PC-9 (cell line): ENCODE results near the gene RAB33B. TPM values are rescaled to one million over a fixed set of nuclear protein-coding genes. Genes with fewer than 3 reads are reported as not detected.

Experiments
- BruUV-seq: library from RNA; stranded (reverse); fragments of 400-500 nt; replicated peaks from 2 replicates; lab custom pipeline; 2021; lab: Mats Ljungman, UMichigan
- CTCF ChIA-PET: fragments of 300-600 bp; sonication (Branson Sonifier 250); formaldehyde crosslinking; loops from one replicate; lab custom pipeline; 2022; ENCODE audit warnings: antibody characterized with exemption; lab: Charles Lee
- POLR2A ChIA-PET: fragments of 300-600 bp; sonication (Branson Sonifier 250); formaldehyde crosslinking; loops from one replicate; lab custom pipeline; 2022; ENCODE audit warnings: antibody characterized with exemption; ENCODE audit not compliant: unreplicated experiment; lab: Charles Lee
- DNase-seq, 2 experiments: peaks; one replicate each; pipeline versions ENCODE4 v3.0.0 to v3.0.0-alpha.2; 2015 to 2022; ENCODE audit warnings: mixed read lengths in 1 of 2
- H2AFZ ChIP-seq: fragments of 200-600 bp; sonication (generic); 2 replicates; pipeline ENCODE4 v1.8.1; 2017; ENCODE audit warnings: antibody characterized with exemption
- H3F3A ChIP-seq: fragments of 200-600 bp; sonication (generic); 2 replicates; pipeline ENCODE4 v1.8.1; 2017; ENCODE audit warnings: antibody characterized with exemption, mild to moderate bottlenecking, low read depth; ENCODE audit not compliant: insufficient read depth
- H3K27ac ChIP-seq: fragments of 200-600 bp; sonication (generic); 2 replicates; pipeline ENCODE4 v1.6.1; 2016; ENCODE audit warnings: mixed run types
- H3K27me3 ChIP-seq: fragments of 200-600 bp; sonication (generic); 2 replicates; pipeline ENCODE4 v1.6.1; 2016; ENCODE audit warnings: low read depth, mixed run types; ENCODE audit not compliant: insufficient read depth
- H3K36me3 ChIP-seq: fragments of 200-600 bp; sonication (generic); 2 replicates; pipeline ENCODE4 v1.6.1; 2016; ENCODE audit warnings: low read depth, mixed run types
- H3K4me1 ChIP-seq: fragments of 200-600 bp; sonication (generic); replicated peaks from 2 replicates; pipeline ENCODE4 v1.6.1; 2016; ENCODE audit warnings: mixed run types; ENCODE audit not compliant: insufficient read depth
- H3K4me2 ChIP-seq: fragments of 200-600 bp; sonication (generic); 2 replicates; pipeline ENCODE4 v1.6.1; 2017; ENCODE audit warnings: mixed run types
- H3K4me3 ChIP-seq: fragments of 200-600 bp; sonication (generic); 2 replicates; pipeline ENCODE4 v1.6.1; 2016; ENCODE audit warnings: mixed run types
- H3K79me2 ChIP-seq: fragments of 200-600 bp; sonication (generic); 2 replicates; pipeline ENCODE4 v1.6.1; 2017; ENCODE audit warnings: low read depth, mixed run types
- H3K9me2 ChIP-seq: fragments of 200-600 bp; sonication (generic); 2 replicates; pipeline ENCODE4 v1.8.1; 2017; ENCODE audit warnings: mild to moderate bottlenecking; ENCODE audit not compliant: insufficient read depth
- H3K9me3 ChIP-seq: fragments of 200-600 bp; sonication (generic); 2 replicates; pipeline ENCODE4 v1.8.1; 2016; ENCODE audit warnings: low read depth; ENCODE audit not compliant: insufficient read depth
- H4K20me1 ChIP-seq: fragments of 200-600 bp; sonication (generic); 2 replicates; pipeline ENCODE4 v1.8.1; 2017; ENCODE audit not compliant: insufficient read depth
- EZH2 ChIP-seq: fragments of 200-600 bp; sonication (generic); IDR thresholded peaks from 2 replicates; pipeline ENCODE4 v1.8.0; 2017; ENCODE audit warnings: antibody characterized with exemption, low read depth
- intact Hi-C: fragments of 100-400 bp; cut with micrococcal nuclease; formaldehyde crosslinking; loops from one replicate; pipeline ENCODE4 v1.10.0; 2022; ENCODE audit not compliant: unreplicated experiment
- total RNA-seq: library from RNA; stranded (reverse); gene quantifications from 2 replicates; pipeline ENCODE4 v1.2.3, GENCODE V29; 2021
- TF ChIP-seq, protein P1 (sequence below): fragments of 200-600 bp; sonication (generic); conservative IDR thresholded peaks from 2 replicates; pipeline ENCODE4 v1.6.1; 2017; ENCODE audit warnings: mixed run types, antibody characterized with exemption, mild to moderate bottlenecking, moderate library complexity

Gene RAB33B
- total RNA-seq, 1 experiment from 2014 or later = 7.7 TPM

DNA sequence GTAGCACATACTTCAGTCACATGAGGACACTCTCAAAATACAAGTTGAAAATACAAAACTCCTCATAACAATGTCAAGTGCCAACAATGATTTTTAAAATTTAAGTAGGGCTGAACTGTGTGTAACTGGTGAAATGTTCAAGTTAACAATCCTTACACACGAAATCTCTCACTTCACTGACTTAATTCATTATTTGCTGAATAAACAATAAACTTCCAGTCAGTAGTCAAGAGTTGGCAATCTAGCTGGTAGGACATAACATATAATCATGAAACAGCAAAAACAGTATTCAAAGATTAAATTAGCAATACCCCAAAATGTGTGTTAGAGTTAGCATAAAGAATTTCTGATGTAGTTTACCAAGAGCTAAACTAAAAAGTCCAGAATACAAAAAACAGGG is 1.9 kb upstream of the RAB33B start:
- POLR2A ChIA-PET = no interaction called here
- Histone ChIP-seq H3K9me3 (no peaks in the 10 kb centered on the region), H4K20me1 (no peaks in the 10 kb centered on the region), H2AFZ (no peak overlapping the region), H3K27ac (peak overlapping the region; percentile 79), H3K27me3 (no peaks in the 10 kb centered on the region), H3K36me3 (no peaks in the 10 kb centered on the region), H3K79me2 (peaks cover 51% of the 10 kb centered on the region), H3K4me2 (peak overlapping the region; percentile 98), H3K9me2 (no peaks in the 10 kb centered on the region), H3K4me3 (peak overlapping the region; percentile 90), H3K4me1 (peaks cover 29% of the 10 kb centered on the region), H3F3A (peaks cover 13% of the 10 kb centered on the region)
- DNase-seq = no peak
- no peak for TF ChIP-seq EZH2
- TF ChIP-seq, protein P1, sequence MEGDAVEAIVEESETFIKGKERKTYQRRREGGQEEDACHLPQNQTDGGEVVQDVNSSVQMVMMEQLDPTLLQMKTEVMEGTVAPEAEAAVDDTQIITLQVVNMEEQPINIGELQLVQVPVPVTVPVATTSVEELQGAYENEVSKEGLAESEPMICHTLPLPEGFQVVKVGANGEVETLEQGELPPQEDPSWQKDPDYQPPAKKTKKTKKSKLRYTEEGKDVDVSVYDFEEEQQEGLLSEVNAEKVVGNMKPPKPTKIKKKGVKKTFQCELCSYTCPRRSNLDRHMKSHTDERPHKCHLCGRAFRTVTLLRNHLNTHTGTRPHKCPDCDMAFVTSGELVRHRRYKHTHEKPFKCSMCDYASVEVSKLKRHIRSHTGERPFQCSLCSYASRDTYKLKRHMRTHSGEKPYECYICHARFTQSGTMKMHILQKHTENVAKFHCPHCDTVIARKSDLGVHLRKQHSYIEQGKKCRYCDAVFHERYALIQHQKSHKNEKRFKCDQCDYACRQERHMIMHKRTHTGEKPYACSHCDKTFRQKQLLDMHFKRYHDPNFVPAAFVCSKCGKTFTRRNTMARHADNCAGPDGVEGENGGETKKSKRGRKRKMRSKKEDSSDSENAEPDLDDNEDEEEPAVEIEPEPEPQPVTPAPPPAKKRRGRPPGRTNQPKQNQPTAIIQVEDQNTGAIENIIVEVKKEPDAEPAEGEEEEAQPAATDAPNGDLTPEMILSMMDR = no peak
- BruUV-seq = no TSS peak
- intact Hi-C loops = loop anchor here (2.0 to 5.0 kb wide), 4 partner anchors 157 to 920 kb away; partner anchors contain the start of genes ELF2 and SCOC
- CTCF ChIA-PET = no interaction called here

DNA sequence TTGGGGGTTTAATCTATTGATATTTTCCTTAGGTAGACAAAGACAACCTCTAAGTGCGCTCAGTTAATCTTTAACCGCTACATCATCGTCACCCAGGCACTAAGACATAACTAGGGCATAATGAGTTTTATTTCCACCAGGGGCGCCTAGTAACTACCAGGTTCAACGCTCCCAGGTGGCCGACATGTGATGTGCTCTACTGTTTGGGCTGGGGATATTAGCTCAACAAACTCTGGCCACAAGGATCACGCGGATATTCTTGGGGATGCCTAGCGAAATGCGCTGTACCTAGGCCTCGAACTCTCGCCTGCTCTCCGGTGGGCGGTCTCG is 915 bp upstream of the RAB33B start:
- peak overlapping the region; percentile 98 for H3K4me2 ChIP-seq
- intact Hi-C loops = loop anchor here (1.0 to 5.0 kb wide), 5 partner anchors 102 to 919 kb away; partner anchors contain the start of genes ELF2 and SCOC
- H3K9me2 ChIP-seq = no peaks in the 10 kb centered on the region
- BruUV-seq = no TSS peak
- peak overlapping the region; percentile 90 for H3K4me3 ChIP-seq
- CTCF ChIA-PET = no interaction called here
- TF ChIP-seq, protein P1 = peak; percentile 48; the same call in 1 of the 2 replicates
- TF ChIP-seq EZH2 = no peak
- no peaks in the 10 kb centered on the region for H3K36me3 ChIP-seq
- H3K27ac ChIP-seq = peak overlapping the region; percentile 79
- no peaks in the 10 kb centered on the region for H4K20me1 ChIP-seq
- peaks cover 13% of the 10 kb centered on the region for H3F3A ChIP-seq
- peaks cover 35% of the 10 kb centered on the region for H3K4me1 ChIP-seq
- POLR2A ChIA-PET = interaction anchor here (0.6 to 0.9 kb wide), 5 partner anchors 116 to 501 kb away, joined by 3 to 12 read pairs (median 5); no protein-coding TSS in a partner anchor
- H2AFZ ChIP-seq = peak overlapping the region; percentile 85
- no peaks in the 10 kb centered on the region for H3K27me3 ChIP-seq
- peak in 1 of 2 experiments; percentile 52 for DNase-seq
- peaks cover 61% of the 10 kb centered on the region for H3K79me2 ChIP-seq
- H3K9me3 ChIP-seq = no peaks in the 10 kb centered on the region

DNA sequence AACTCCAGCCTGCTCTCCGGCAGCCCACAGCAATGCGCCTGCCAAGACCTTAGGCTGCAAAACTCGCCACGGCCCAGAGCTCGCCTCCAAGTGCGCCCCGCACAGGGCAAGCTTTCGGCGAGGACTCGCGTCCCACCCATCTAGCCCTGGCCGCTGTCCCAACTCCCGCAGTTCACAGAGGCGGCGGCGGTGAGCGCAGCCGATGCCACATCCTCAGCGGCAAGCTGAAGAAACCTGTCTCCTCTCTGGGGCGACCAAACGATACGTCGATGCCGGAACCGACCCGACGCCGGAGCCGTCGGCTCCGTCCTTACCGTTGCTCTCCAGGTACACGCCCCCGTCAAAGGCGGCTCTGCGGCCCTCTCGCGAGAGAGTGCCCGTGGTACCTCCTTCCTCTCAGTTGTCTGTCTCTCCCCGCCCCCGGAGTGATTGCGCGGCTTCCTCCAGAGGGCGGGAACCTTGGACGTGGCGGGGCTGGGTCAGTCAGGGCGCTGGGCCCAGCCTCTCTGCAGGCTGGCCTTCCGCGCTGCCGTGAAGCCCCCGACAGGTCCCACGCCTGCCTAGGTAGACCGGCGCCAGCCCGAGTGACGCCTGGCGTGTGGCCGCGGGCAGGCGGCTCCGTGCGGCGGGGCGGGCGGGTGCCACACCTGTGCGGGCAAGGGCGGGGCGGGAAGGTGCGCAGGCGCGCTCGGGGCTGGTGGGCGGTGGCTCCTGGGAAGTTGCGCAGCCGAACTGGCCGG is 380 bp upstream of the RAB33B start:
- Histone ChIP-seq H3K27me3 (no peaks in the 10 kb centered on the region), H4K20me1 (no peaks in the 10 kb centered on the region), H3K36me3 (no peaks in the 10 kb centered on the region), H3K9me2 (no peaks in the 10 kb centered on the region), H3K4me3 (peak overlapping the region; percentile 90), H3K79me2 (peaks cover 66% of the 10 kb centered on the region), H3K9me3 (no peaks in the 10 kb centered on the region), H3K27ac (peak overlapping the region; percentile 79), H2AFZ (peak overlapping the region; percentile 85), H3K4me2 (peak overlapping the region; percentile 98), H3F3A (peaks cover 13% of the 10 kb centered on the region), H3K4me1 (peaks cover 38% of the 10 kb centered on the region)
- TF ChIP-seq, protein P1 = peak; percentile 16; the same call in 1 of the 2 replicates
- no peak for TF ChIP-seq EZH2
- DNase-seq = peak; percentile 86 to 96
- POLR2A ChIA-PET = interaction anchor here (0.6 to 0.9 kb wide), 6 partner anchors 99 to 502 kb away, joined by 3 to 12 read pairs (median 6); no protein-coding TSS in a partner anchor
- no TSS peak for BruUV-seq
- intact Hi-C loops = loop anchor here (1.0 to 5.0 kb wide), 5 partner anchors 102 to 919 kb away; partner anchors contain the start of genes ELF2 and SCOC
- CTCF ChIA-PET = no interaction called here
